ENCODE results near the gene TGFA.
A peak's percentile ranks its signal among the peaks of the same experiment; 100 is the strongest.
"Not testable (repeated sequence)": the region's sequence is repeated elsewhere in the genome, so short reads cannot be mapped to it uniquely, and the experiment has no call there.

Gene TGFA

DNA sequence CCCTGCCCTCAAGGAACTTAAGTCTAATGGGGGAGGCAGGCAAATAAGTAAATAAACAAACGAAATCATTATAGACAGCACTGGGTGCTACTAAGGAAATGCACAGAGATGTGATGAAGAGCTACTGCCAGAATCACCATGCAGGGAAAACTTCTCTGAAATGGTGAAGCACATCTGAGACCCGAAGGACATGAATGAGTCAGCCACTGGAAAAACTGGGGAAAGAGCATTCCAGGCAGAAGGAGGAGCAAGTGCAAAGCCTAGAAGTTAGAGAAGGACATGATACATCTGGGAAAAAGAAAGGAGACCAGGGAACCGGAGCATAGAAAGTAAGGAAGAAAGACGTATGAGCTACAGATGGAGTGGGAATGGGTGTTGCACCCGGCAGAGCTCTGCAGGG is 56.8 kb downstream of the TGFA start:
- DNase-seq = no peak

GRCh38 chr2:70494293-70494886 is 59.2 kb downstream of the TGFA start:
- no peak for DNase-seq

DNA sequence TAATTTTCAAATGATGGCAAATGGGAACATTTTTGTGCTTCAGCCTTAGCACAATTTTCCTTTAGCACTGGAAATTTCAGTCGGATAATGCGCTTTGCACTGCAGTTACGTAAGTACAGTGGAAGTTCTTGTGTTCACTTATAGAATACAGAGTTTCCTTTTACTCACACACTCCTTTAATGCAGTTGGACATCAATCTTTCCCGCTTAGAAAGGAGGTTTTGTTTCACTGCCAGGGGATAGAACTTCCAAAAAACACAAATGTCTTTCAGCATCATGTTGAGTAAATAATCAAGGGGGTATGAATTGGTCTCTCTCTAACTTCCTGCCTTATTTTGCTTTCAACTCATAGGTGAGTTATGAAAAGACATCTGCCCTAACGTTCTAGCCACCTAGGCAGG is 63.2 kb downstream of the TGFA start:
- DNase-seq = no peak

DNA sequence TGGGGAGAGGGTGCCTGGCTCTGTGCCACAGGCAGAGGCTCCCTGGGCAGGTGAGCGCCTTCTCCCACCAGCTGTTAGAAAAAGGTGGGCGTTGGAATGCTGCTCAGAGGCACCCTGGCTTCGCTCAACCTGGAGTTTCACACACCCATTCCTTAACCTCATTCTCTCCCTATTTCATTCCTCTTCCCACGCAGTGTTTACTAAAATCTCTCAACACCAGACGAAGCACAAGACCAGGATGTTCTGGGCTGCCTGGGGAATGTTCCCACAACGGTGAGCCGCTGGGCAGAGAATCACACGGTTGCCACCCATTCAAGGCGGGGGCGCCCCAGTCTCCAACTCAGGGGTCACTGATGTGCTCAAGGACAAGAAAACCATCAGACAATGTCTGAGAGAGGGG is 64.5 kb downstream of the TGFA start:
- no peak for DNase-seq

DNA sequence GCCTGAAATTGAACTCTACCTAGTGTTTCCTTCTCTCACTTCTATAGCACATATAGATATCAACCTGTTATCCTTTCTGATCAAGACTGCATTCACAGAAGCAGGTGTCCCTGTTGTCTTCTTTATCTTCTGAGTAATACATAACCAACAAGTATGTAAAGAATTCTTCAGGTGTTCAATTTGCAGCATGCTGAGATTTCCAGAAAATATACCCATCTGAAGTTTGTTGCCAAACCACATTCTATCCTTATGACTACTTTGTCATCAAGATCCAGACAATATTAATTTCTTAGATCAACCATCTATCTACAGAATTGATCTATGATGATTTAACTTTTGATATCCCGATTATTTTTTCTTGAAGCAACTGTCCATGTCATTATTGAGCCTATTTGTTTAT is 69.5 kb downstream of the TGFA start:
- no peak for DNase-seq

- no peak for DNase-seq
Measured at GRCh38 chr2:70482401-70482800, 71.2 kb downstream of the TGFA start.

DNA sequence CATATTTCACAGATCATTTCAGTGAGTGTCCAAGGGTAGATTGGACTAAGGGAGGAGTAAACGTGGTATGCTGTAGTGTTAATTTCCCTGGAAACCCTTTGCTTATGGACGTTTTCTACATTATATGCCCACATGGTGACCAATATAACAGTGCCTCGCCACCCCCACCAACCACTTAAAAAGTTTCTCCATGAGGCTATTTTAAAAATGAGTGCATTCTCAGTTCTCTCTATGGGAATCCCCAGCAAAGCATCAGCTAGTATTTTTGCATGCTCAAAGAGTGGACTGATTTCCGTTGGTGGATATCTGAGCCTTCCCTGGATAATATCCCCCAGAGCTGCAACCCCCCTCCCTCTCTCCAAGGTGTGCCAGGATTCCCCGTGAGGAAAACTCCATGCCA is 73.2 kb downstream of the TGFA start:
- no peak for DNase-seq

DNA sequence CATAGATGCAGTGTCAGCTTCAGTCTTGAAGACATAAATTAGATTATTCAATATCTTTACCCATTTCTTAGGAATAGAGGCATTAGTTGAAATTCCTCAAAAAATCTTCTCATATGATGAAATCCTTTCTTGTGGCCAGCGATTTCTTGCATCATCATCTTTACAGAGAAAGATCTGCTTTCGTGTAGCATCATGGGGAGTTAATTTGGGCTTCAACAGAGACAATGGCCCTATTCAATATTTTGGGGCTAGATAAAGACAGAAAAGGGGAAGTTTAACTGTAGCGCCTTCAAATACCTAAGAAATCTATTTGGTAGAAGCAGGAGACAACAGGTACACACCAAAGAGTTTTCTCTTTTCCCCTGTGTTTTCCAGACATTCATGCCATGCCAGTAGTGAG is 73.8 kb downstream of the TGFA start:
- no peak for DNase-seq

GRCh38 chr2:70477441-70477844 is 76.2 kb downstream of the TGFA start:
- no peak for DNase-seq

DNA sequence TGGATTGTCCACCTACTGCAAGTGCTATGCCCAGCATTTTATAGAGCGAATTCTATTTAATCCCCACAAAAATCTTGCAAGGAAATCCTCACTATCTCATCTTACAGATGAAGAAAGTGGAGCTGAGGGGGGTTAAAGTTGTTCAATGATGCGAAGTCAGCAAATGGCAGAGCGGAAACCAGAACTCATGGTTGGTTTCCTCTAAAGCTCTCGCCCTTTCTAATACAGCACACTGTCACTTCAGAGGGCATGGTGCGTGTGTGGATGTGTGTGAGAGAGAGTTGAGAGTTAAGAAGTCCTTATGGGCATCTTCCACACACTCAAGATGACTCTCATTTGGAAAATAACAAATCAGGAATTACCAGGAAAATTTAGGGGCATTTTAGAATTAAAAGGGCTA is 78.4 kb downstream of the TGFA start:
- peak in 1 of 2 experiments; percentile 30 for DNase-seq

- no peak for DNase-seq
Measured at GRCh38 chr2:70474256-70474848, 79.3 kb downstream of the TGFA start.

DNA sequence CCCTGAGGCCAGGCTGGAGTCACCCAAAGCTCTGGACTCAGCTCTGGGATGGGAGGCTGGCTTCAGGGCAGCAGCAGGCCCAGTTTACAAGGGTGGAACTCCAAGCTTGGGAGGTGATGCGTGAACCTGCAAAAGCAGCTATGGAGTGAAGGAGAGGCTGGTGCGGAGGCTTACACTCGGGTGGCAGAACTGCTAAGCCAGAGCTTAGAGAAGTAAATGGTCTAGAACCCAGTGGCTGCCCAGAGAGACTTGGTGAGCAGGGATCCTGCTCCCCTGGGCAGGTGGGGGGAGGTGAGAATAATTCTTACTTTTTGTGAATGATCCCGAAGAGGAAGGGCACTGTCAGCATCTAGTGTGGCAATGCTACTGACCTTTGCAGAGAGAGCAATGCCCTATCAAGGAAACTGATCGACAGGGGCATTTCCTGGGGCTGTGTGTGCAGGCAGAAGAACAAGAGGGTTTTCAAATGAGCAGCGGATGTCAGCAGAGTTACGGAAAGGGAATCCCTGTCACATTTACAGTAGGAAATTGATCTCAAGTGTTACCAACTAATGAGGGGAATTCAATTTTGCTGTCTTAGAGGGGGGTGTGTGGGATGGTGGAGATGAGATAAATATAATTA is 80.4 kb downstream of the TGFA start:
- DNase-seq = no peak

DNA sequence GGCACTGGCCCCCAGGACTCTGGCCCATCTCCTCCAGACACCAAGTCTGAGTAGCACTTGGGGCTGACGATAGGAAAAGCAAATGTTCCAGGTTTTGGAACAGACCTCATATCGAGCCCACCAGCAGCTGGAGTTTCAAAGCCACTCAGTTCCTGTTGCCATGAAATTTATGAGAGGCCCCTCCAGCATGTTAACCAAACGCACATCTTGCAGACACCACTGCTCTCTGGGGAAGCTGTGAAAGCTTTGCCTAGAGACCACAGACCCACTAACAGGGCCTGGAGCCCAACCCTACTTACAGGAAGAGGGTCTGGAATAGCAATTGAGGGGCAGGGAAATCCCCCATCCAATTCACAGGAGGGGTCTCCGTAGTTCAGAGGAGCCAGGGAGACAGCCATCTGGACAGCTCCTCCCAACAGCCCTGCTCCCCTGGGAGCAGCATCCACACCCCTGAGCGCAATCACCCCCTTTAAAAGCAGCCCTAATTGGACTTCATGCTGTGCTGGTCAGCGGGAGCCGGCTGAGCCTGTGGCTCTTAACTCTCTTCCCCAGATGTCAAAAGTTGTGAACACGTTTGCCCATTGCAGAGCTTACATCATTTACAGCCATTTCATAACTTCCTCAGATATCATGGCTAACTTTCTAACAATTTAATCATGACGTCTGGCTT is 81.3 kb downstream of the TGFA start:
- no peak for DNase-seq

- DNase-seq = no peak
Measured at GRCh38 chr2:70471129-70471528, 82.5 kb downstream of the TGFA start.

GRCh38 chr2:70469961-70470360 is 83.7 kb downstream of the TGFA start:
- no peak for DNase-seq

DNA sequence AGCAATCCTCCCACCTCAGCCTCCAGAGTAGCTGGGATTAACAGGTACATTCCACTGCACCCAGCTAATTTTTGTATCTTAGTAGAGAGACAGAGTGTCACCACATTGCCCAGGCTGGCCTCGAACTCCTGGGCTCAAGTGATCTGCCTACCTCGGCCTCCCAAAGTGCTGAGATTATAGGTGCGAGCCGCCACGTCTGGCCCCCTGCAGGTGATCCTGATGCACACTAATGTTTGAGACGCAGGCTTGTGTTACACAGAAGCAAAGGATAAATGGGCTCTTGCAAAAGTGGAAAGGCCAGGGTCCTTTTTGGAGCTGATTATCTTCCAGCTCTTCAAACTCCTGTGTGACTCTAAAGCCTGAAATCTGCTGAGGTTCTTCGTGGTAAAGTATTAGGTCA is 84.2 kb downstream of the TGFA start:
- no peak for DNase-seq

DNA sequence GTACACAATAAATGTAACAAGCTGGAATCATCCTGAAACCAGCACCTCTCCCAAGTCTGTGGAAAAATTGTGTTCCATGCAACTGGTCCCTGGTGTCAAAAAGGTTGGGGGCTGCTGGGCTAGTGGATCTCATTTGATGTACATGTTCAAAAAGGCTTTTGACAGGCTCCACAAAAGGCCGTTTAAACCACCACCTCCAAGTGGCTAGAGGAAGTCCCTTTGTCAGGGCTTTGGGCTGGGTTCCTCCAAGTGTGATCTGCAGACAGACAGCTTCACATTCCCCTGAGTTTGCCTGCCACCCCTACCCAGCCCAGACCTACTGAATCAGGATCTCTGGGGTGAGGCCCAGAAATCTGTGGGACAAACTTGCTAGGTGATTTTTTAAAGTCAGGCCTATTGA is 84.7 kb downstream of the TGFA start:
- no peak for DNase-seq

DNA sequence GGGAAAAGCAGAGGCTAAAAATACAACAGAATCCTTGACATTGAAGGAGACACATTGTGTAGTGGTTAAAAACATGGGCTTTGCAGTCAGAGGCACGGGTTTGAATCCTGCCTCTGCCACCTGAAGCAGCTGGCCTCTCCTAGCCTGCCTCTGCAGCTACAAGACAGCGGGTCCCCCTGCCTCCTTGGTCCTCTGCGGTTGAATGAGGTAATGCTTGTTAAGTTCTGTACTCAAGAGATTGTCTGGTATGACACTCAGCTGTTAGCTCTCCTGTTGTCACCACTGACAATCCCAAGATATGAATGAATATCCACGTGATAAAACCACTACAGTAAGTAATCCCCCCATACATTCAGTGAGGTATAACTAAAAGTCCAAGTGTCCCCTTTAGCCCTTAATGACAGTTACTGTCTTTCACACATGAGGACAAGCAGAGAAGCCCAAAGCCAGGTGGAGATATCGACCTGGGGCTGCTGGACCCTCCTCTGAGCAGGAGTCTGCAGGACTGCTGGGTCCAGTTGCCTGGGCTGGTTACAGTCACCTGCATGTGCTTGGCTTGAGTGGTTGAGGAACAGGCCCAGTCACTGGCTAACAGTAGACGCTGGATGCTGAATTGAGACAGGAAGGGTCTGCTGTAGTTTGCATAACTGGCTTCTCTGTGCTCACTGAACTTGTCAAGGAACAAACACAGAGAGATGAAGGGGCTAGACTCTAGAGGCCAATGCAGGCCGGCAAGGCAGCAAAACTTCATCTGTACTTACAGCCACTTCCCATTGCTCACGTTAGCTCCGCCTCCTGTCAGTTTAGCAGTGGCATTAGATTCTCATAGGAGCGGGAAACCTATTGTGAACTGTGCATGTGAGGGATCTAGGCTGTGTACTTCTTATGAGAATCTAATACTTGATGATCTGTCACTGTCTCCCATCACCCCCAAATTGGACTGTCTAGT is 85.5 kb downstream of the TGFA start:
- DNase-seq = no peak

GRCh38 chr2:70467237-70467636 is 86.4 kb downstream of the TGFA start:
- no peak for DNase-seq

- not testable (repeated sequence) for DNase-seq
Measured at GRCh38 chr2:70466647-70467046, 87.0 kb downstream of the TGFA start.

DNA sequence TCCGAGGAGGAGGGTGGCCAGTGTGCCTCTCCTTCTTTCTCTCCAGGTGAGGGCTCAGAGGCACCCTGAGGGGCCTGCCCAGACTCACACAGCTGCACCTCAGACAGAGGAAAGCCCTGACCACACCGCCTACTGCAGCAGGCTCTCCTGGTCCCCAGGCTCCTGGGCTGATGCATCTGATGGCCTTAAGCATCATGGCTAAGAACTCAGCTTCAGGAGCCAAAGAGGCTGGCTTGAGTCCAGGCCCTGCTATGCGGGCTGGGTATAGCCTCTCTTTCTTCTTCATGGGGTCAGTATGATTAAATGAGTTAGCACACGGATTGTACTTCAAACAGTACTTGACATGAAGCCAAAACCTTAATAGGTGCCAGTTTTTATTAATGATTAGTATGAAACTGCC is 89.6 kb downstream of the TGFA start:
- no peak for DNase-seq

DNA sequence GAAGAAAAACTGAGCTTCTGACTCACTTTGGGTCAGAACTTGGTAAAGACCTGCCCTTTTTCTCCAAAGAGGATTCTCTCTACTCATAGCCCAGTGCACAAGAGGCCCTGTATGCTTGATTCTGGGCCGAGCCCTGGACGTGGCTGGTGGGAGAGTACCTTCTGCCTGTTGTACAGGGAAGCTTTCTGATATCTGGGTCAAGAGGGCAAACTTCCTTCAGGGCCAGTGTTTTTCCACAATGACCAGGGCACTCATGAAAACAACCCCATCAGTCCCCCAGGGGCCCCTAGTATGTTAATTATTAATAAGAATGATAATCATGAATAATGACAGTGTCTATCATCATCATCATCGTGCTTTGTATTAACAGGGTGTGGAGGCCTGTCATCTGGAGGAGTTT is 90.0 kb downstream of the TGFA start:
- DNase-seq = no peak
